GM12878 (cell line): ENCODE results near the gene ZIC5. TPM values are rescaled to one million over a fixed set of nuclear protein-coding genes. Genes with fewer than 3 reads are reported as not detected.

Source experiments
- ATAC-seq: fragments of 200-7000 bp; cut with Tn5 transposase; 3 replicates; pipeline ENCODE4 v1.9.1; 2020; ENCODE audit warnings: mild to moderate bottlenecking, moderate library complexity
- BruUV-seq: library from RNA; stranded (reverse); fragments of 400-500 nt; replicated peaks from 2 replicates; lab custom pipeline; 2021; lab: Mats Ljungman, UMichigan
- CTCF ChIA-PET: fragments of 300-600 bp; sonication (Branson Sonifier 250); formaldehyde crosslinking; extraction: SDS; loops from one replicate; lab custom pipeline; 2021; ENCODE audit warnings: inconsistent platforms; lab: Yijun Ruan, JAX
- POLR2A ChIA-PET: fragments of 350-600 bp; formaldehyde crosslinking; extraction: SDS; loops from one replicate; lab custom pipeline; 2021; ENCODE audit warnings: inconsistent platforms; lab: Charles Lee
- RAD21 ChIA-PET: fragments of 300-600 bp; sonication (Branson Sonifier 250); formaldehyde crosslinking; loops from one replicate; lab custom pipeline; 2023; ENCODE audit warnings: antibody characterized with exemption; ENCODE audit not compliant: unreplicated experiment; lab: Charles Lee
- SMC1A ChIA-PET: fragments of 300-600 bp; sonication (Branson Sonifier 250); formaldehyde crosslinking; loops from one replicate; lab custom pipeline; 2023; ENCODE audit not compliant: unreplicated experiment, uncharacterized antibody; lab: Charles Lee
- DNase-seq: peaks from one replicate; pipeline ENCODE4 v3.0.0-alpha.2; 2011; ENCODE audit warnings: low read depth, low spot score
- FAIRE-seq: peaks from 3 replicates; lab custom pipeline; 2011; peaks lifted over from hg19 to GRCh38; lab: Jason Lieb, UNC
- H2AFZ ChIP-seq: 2 replicates; pipeline ENCODE4 v1.6.0; 2011; ENCODE audit warnings: low read depth, low read length, control low read depth; ENCODE audit not compliant: control insufficient read depth
- H3K27ac ChIP-seq: 2 replicates; pipeline ENCODE4 v1.5.1; 2011; ENCODE audit warnings: control low read depth; ENCODE audit not compliant: control insufficient read depth, insufficient read depth
- H3K27me3 ChIP-seq, 2 experiments: replicated peaks in 1 of 2; 2 replicates each; pipeline versions ENCODE4 v1.6.0 to v1.6.1; 2011; ENCODE audit warnings: low read length in 1 of 2; ENCODE audit not compliant: control insufficient read depth in 2 of 2, insufficient read depth in 2 of 2
- H3K36me3 ChIP-seq, 2 experiments: 2 replicates each; pipeline ENCODE4 v1.5.1; 2011; ENCODE audit warnings: low read length in 1 of 2; ENCODE audit not compliant: control insufficient read depth in 2 of 2, insufficient read depth in 2 of 2
- H3K4me1 ChIP-seq: 2 replicates; pipeline ENCODE4 v1.6.1; 2011; ENCODE audit warnings: mild to moderate bottlenecking, low read length, moderate library complexity, mixed read lengths; ENCODE audit not compliant: control insufficient read depth, insufficient read depth
- H3K4me2 ChIP-seq: 2 replicates; pipeline ENCODE4 v1.6.0; 2011; ENCODE audit warnings: control low read depth; ENCODE audit not compliant: control insufficient read depth, insufficient read depth
- H3K4me3 ChIP-seq: fragments of 200-600 bp; sonication (generic); 2 replicates; pipeline ENCODE4 v1.5.1; 2016
- H3K79me2 ChIP-seq: 2 replicates; pipeline ENCODE4 v1.6.0; 2011; ENCODE audit warnings: low read length; ENCODE audit not compliant: control insufficient read depth, insufficient read depth
- H3K9ac ChIP-seq: 2 replicates; pipeline ENCODE4 v1.8.0; 2011; ENCODE audit warnings: low read length, control low read depth, mixed read lengths; ENCODE audit not compliant: control insufficient read depth, insufficient read depth
- H3K9me3 ChIP-seq: replicated peaks from 3 replicates; pipeline ENCODE4 v1.5.1; 2011; ENCODE audit warnings: mild to moderate bottlenecking, low read length; ENCODE audit not compliant: control insufficient read depth, insufficient read depth
- H4K20me1 ChIP-seq: 2 replicates; pipeline ENCODE4 v1.6.0; 2011; ENCODE audit not compliant: control insufficient read depth, insufficient read depth
- BCLAF1 ChIP-seq: fragments of 450-650 bp; IDR thresholded peaks from 2 replicates; pipeline ENCODE4 v1.6.1; 2017; ENCODE audit warnings: antibody characterized with exemption, mild to moderate bottlenecking, moderate library complexity
- HDGF ChIP-seq: fragments of 450-650 bp; IDR thresholded peaks from 2 replicates; pipeline ENCODE4 v1.6.1; 2016; ENCODE audit warnings: antibody characterized with exemption
- MTA3 ChIP-seq: IDR thresholded peaks from 2 replicates; pipeline ENCODE4 v1.6.1; 2012; ENCODE audit warnings: low read length, inconsistent platforms, borderline replicate concordance
- RBBP5 ChIP-seq: fragments of 200-600 bp; sonication (generic); conservative IDR thresholded peaks from 2 replicates; pipeline ENCODE4 v1.6.1; 2016
- RFX5 ChIP-seq: IDR thresholded peaks from 2 replicates; pipeline ENCODE4 v1.6.1; 2011; ENCODE audit warnings: low read depth, low read length, improper control_type of control experiment
- SIN3A ChIP-seq: IDR thresholded peaks from 2 replicates; pipeline ENCODE4 v1.6.1; 2012; ENCODE audit warnings: low read depth, low read length, improper control_type of control experiment
- SREBF2 ChIP-seq: IDR thresholded peaks from 2 replicates; pipeline ENCODE4 v1.6.1; 2012; ENCODE audit warnings: mild to moderate bottlenecking, low read length
- STAT1 ChIP-seq: fragments of 450-650 bp; conservative IDR thresholded peaks from 2 replicates; pipeline ENCODE4 v1.6.1; 2014; ENCODE audit warnings: antibody characterized with exemption, mild to moderate bottlenecking
- TBL1XR1 ChIP-seq: IDR thresholded peaks from 2 replicates; pipeline ENCODE4 v1.6.1; 2012; ENCODE audit warnings: low read depth, low read length, improper control_type of control experiment
- TCF12 ChIP-seq: IDR thresholded peaks from 2 replicates; pipeline ENCODE4 v1.6.1; 2011; ENCODE audit warnings: low read depth, mild to moderate bottlenecking, low read length
- ZNF207 ChIP-seq: fragments of 450-650 bp; IDR thresholded peaks from 2 replicates; pipeline ENCODE4 v1.6.1; 2014; ENCODE audit warnings: antibody characterized with exemption, mild to moderate bottlenecking, borderline replicate concordance
- ZZZ3 ChIP-seq: IDR thresholded peaks from 2 replicates; pipeline ENCODE4 v1.6.1; 2011; ENCODE audit warnings: low read depth; ENCODE audit not compliant: control insufficient read depth, insufficient read length
- WGBS: methylation state at CpG from one replicate; pipeline ENCODE4 v1.1.6; 2016; ENCODE audit warnings: low lambda C conversion rate; ENCODE audit not compliant: insufficient replicate concordance, insufficient coverage; ENCODE audit errors: missing lambda C conversion rate; 5-methylcytosine and 5-hydroxymethylcytosine counted together
- in situ Hi-C: fragments of 300-500 bp; cut with MboI; formaldehyde crosslinking; loops from 9 replicates; pipeline ENCODE4 v1.14.3; 2018; ENCODE audit warnings: mixed read lengths
- intact Hi-C: fragments of 100-400 bp; cut with micrococcal nuclease; formaldehyde crosslinking; loops from one replicate; pipeline ENCODE4 v1.14.2; 2022; ENCODE audit not compliant: unreplicated experiment
- polyA plus RNA-seq, 11 experiments: library from polyadenylated mRNA; depleted of rRNA in 4 of 11; unstranded in 6 of 11; stranded (reverse) in 5 of 11; fragments of >200 nt; fragmentation: Nextera tagmentation in 4 of 11; fragmentation: Illumina TruSeq in 1 of 11; extraction: Ambion mirVana in 4 of 11; extraction: Trizol in 1 of 11; gene quantifications; 1 replicate in 1 of 11; 2 replicates in 10 of 11; pipeline versions ENCODE4 v1.2.1 to v1.2.3, GENCODE V29; 2011 to 2016; ENCODE audit warnings: inconsistent platforms in 2 of 11, missing spikeins in 2 of 11, low read depth in 1 of 11
- total RNA-seq, 4 experiments: library from RNA; depleted of rRNA in 3 of 4; stranded (reverse); fragments of >200 nt in 3 of 4; fragmentation: Illumina TruSeq in 1 of 4; extraction: Trizol in 1 of 4; gene quantifications; 2 replicates each; pipeline versions ENCODE4 v1.2.1 to v1.2.3, GENCODE V29; 2013 to 2021
- TF ChIP-seq, protein P1 (sequence below): IDR thresholded peaks from 2 replicates; pipeline ENCODE4 v1.6.1; 2011; ENCODE audit warnings: mild to moderate bottlenecking, low read depth, low read length, moderate library complexity; ENCODE audit not compliant: insufficient replicate concordance
- TF ChIP-seq, protein P2 (sequence below): fragments of 450-650 bp; conservative IDR thresholded peaks from 2 replicates; pipeline ENCODE4 v1.6.1; 2017; ENCODE audit warnings: mild to moderate bottlenecking, moderate library complexity
- TF ChIP-seq, protein P3 (sequence below): IDR thresholded peaks from 2 replicates; pipeline ENCODE4 v1.6.1; 2012; ENCODE audit warnings: low read length, inconsistent platforms

ZIC5 gene
- total and polyA plus RNA-seq, 10 of the 15 experiments (the other 5 are each of a cell fraction or from before 2014, with no cell fraction given), result not detected

- no peak for TF ChIP-seq STAT1
- no peak for TF ChIP-seq RFX5
- no peak for TF ChIP-seq ZNF207
- TF ChIP-seq MTA3, result no peak
Observed at GRCh38 chr13:99974939-99975561, 3.5 kb upstream of the ZIC5 start (continued).

GRCh38 chr13:99974296-99974938, 2.9 kb upstream of the ZIC5 start:
- intact Hi-C loops (no loop called here), in situ Hi-C loops (no loop called here)
- Histone ChIP-seq H3K27me3 (peaks cover 11 to 27% of the 10 kb centered on the region in 2 experiments), H3K27ac (no peak overlapping the region), H3K9ac (no peak overlapping the region), H3K79me2 (no peaks in the 10 kb centered on the region), H3K9me3 (peaks cover under 1% of the 10 kb centered on the region; the same call in 1 of the 3 replicates), H3K36me3 (no peaks in the 10 kb centered on the region), H3K4me1 (no peaks in the 10 kb centered on the region), H2AFZ (no peak overlapping the region; the same call in 1 of the 2 replicates), H4K20me1 (no peaks in the 10 kb centered on the region), H3K4me3 (no peak overlapping the region), H3K4me2 (no peak overlapping the region)
- ChIA-PET POLR2A (no interaction called here), RAD21 (no interaction called here), SMC1A (no interaction called here), CTCF (interaction anchor here (0.8 to 1.0 kb wide), 2 partner anchors 14 to 22 kb away, joined by 3 to 4 read pairs; no protein-coding TSS in a partner anchor)
- ATAC-seq, result no peak
- TF ChIP-seq TCF12 (no peak), BCLAF1 (no peak), SIN3A (no peak), HDGF (no peak), ZZZ3 (no peak), SREBF2 (no peak), TBL1XR1 (no peak), RBBP5 (no peak)
- TF ChIP-seq, protein P1, sequence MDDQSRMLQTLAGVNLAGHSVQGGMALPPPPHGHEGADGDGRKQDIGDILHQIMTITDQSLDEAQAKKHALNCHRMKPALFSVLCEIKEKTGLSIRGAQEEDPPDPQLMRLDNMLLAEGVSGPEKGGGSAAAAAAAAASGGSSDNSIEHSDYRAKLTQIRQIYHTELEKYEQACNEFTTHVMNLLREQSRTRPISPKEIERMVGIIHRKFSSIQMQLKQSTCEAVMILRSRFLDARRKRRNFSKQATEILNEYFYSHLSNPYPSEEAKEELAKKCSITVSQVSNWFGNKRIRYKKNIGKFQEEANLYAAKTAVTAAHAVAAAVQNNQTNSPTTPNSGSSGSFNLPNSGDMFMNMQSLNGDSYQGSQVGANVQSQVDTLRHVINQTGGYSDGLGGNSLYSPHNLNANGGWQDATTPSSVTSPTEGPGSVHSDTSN, result no peak
- TF ChIP-seq, protein P2, sequence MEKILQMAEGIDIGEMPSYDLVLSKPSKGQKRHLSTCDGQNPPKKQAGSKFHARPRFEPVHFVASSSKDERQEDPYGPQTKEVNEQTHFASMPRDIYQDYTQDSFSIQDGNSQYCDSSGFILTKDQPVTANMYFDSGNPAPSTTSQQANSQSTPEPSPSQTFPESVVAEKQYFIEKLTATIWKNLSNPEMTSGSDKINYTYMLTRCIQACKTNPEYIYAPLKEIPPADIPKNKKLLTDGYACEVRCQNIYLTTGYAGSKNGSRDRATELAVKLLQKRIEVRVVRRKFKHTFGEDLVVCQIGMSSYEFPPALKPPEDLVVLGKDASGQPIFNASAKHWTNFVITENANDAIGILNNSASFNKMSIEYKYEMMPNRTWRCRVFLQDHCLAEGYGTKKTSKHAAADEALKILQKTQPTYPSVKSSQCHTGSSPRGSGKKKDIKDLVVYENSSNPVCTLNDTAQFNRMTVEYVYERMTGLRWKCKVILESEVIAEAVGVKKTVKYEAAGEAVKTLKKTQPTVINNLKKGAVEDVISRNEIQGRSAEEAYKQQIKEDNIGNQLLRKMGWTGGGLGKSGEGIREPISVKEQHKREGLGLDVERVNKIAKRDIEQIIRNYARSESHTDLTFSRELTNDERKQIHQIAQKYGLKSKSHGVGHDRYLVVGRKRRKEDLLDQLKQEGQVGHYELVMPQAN, result no peak
- TF ChIP-seq, protein P3, sequence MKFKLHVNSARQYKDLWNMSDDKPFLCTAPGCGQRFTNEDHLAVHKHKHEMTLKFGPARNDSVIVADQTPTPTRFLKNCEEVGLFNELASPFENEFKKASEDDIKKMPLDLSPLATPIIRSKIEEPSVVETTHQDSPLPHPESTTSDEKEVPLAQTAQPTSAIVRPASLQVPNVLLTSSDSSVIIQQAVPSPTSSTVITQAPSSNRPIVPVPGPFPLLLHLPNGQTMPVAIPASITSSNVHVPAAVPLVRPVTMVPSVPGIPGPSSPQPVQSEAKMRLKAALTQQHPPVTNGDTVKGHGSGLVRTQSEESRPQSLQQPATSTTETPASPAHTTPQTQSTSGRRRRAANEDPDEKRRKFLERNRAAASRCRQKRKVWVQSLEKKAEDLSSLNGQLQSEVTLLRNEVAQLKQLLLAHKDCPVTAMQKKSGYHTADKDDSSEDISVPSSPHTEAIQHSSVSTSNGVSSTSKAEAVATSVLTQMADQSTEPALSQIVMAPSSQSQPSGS, result no peak
- 16% methylated on average over 18 of the region's 18 CpGs for WGBS
- FAIRE-seq, result no peak
- DNase-seq, result no peak
- BruUV-seq, result no TSS peak
